SK-N-SH (cell line): ENCODE data around the gene RNF168. TPM values are rescaled to one million over a fixed set of nuclear protein-coding genes. Genes with fewer than 3 reads are reported as not detected.

Experiments
- CTCF ChIA-PET: fragments of 300-600, 350-600 bp; formaldehyde crosslinking; extraction: SDS; loops from one replicate; lab custom pipeline; 2021; lab: Yijun Ruan, JAX
- POLR2A ChIA-PET: fragments of 350-600 bp; sonication (Branson Sonifier 250); formaldehyde crosslinking; extraction: SDS; loops from one replicate; lab custom pipeline; 2020; ENCODE audit warnings: antibody characterized with exemption, inconsistent platforms; lab: Yijun Ruan, JAX
- DNase-seq: peaks from one replicate; pipeline ENCODE4 v3.0.0; 2012
- H2AFZ ChIP-seq: fragments of 200-600 bp; sonication (generic); 2 replicates; pipeline ENCODE4 v1.8.1; 2016; ENCODE audit warnings: antibody characterized with exemption, mild to moderate bottlenecking, low read depth
- H3F3A ChIP-seq: fragments of 200-600 bp; sonication (generic); replicated peaks from 2 replicates; pipeline ENCODE3; 2016; ENCODE audit warnings: antibody characterized with exemption, mild to moderate bottlenecking; ENCODE audit not compliant: insufficient read depth
- H3K27ac ChIP-seq, 2 experiments: fragments of 200-500 bp in 1 of 2; fragments of 200-600 bp in 1 of 2; sonication (Bioruptor generic) in 1 of 2; sonication (generic), shearing (Covaris generic) in 1 of 2; 2 replicates each; pipeline versions ENCODE4 v1.5.1 to v1.6.1; 2014 to 2016; ENCODE audit warnings: low read depth in 2 of 2, inconsistent platforms in 1 of 2, low read length in 1 of 2, mild to moderate bottlenecking in 1 of 2, mixed read lengths in 1 of 2
- H3K27me3 ChIP-seq: fragments of 200-600 bp; sonication (generic), shearing (Covaris generic); 2 replicates; pipeline ENCODE4 v1.6.1; 2016; ENCODE audit warnings: mixed run types; ENCODE audit not compliant: insufficient read depth
- H3K36me3 ChIP-seq, 2 experiments: fragments of 200-500 bp in 1 of 2; fragments of 200-600 bp in 1 of 2; sonication (Bioruptor generic) in 1 of 2; sonication (generic) in 1 of 2; replicated peaks in 1 of 2; 2 replicates each; pipeline versions ENCODE3 to v1.5.1; 2014 to 2016; ENCODE audit warnings: low read length in 1 of 2, mild to moderate bottlenecking in 1 of 2; ENCODE audit not compliant: insufficient read depth in 2 of 2, control insufficient read depth in 1 of 2
- H3K4me1 ChIP-seq, 2 experiments: fragments of 200-500 bp in 1 of 2; fragments of 200-600 bp in 1 of 2; sonication (Bioruptor generic) in 1 of 2; sonication (generic), shearing (Covaris generic) in 1 of 2; 2 replicates each; pipeline versions ENCODE4 v1.5.1 to v1.6.1; 2014 to 2016; ENCODE audit warnings: low read depth in 1 of 2, low read length in 1 of 2, mixed run types in 1 of 2; ENCODE audit not compliant: insufficient read depth in 2 of 2, control insufficient read depth in 1 of 2
- H3K4me2 ChIP-seq: fragments of 200-600 bp; sonication (generic), shearing (Covaris generic); 2 replicates; pipeline ENCODE4 v1.6.1; 2017; ENCODE audit warnings: mixed run types
- H3K4me3 ChIP-seq, 2 experiments: fragments of 200-500 bp in 1 of 2; fragments of 200-600 bp in 1 of 2; sonication (Bioruptor generic) in 1 of 2; sonication (generic), shearing (Covaris generic) in 1 of 2; 2 replicates each; pipeline versions ENCODE4 v1.5.1 to v1.8.1; 2014 to 2016; ENCODE audit warnings: low read depth in 2 of 2, inconsistent platforms in 1 of 2, low read length in 1 of 2, mild to moderate bottlenecking in 1 of 2, mixed read lengths in 1 of 2, moderate library complexity in 1 of 2
- H3K79me2 ChIP-seq: fragments of 200-600 bp; sonication (generic); 2 replicates; pipeline ENCODE4 v1.8.1; 2017; ENCODE audit warnings: mild to moderate bottlenecking; ENCODE audit not compliant: insufficient read depth
- H3K9ac ChIP-seq: fragments of 200-600 bp; sonication (generic); 2 replicates; pipeline ENCODE4 v1.6.1; 2017; ENCODE audit warnings: mixed run types
- H3K9me2 ChIP-seq: fragments of 200-600 bp; sonication (generic); 2 replicates; pipeline ENCODE4 v1.6.1; 2017; ENCODE audit warnings: mixed run types
- H3K9me3 ChIP-seq: fragments of 200-600 bp; sonication (generic); 2 replicates; pipeline ENCODE4 v1.6.1; 2017; ENCODE audit warnings: mixed run types, mild to moderate bottlenecking, moderate library complexity
- H4K20me1 ChIP-seq: fragments of 200-600 bp; sonication (generic); 2 replicates; pipeline ENCODE4 v1.6.1; 2017; ENCODE audit warnings: mild to moderate bottlenecking, mixed run types; ENCODE audit not compliant: insufficient read depth
- ELF1 ChIP-seq: IDR thresholded peaks from 2 replicates; pipeline ENCODE4 v1.4.0; 2012
- EP300 ChIP-seq, 2 experiments: IDR thresholded peaks; 2 replicates each; pipeline versions ENCODE4 v1.4.0 to v1.6.1; 2012; ENCODE audit warnings: borderline replicate concordance in 1 of 2, low read depth in 1 of 2, low read length in 1 of 2
- GATA2 ChIP-seq: sonication (generic); formaldehyde crosslinking; IDR thresholded peaks from 2 replicates; pipeline ENCODE4 v1.5.0; 2020; ENCODE audit warnings: mild to moderate bottlenecking, missing genetic modification reagents
- JUND ChIP-seq: IDR thresholded peaks from 2 replicates; pipeline ENCODE4 v1.4.0; 2012
- MEF2A ChIP-seq: IDR thresholded peaks from 2 replicates; pipeline ENCODE4 v1.4.0; 2012; ENCODE audit warnings: low read depth, borderline replicate concordance
- NRF1 ChIP-seq: IDR thresholded peaks from 2 replicates; pipeline ENCODE4 v1.6.1; 2012; ENCODE audit warnings: low read depth, mild to moderate bottlenecking, low read length
- RAD21 ChIP-seq: IDR thresholded peaks from 2 replicates; pipeline ENCODE4 v1.6.1; 2012; ENCODE audit warnings: mild to moderate bottlenecking, low read length
- TAF1 ChIP-seq: IDR thresholded peaks from 2 replicates; pipeline ENCODE4 v1.6.1; 2012; ENCODE audit warnings: low read depth, mild to moderate bottlenecking, low read length, moderate library complexity, borderline replicate concordance
- TCF12 ChIP-seq: IDR thresholded peaks from 2 replicates; pipeline ENCODE4 v1.4.0; 2012
- WGBS: methylation state at CpG from one replicate; pipeline ENCODE4 v1.1.6; 2017; ENCODE audit warnings: low lambda C conversion rate; 5-methylcytosine and 5-hydroxymethylcytosine counted together
- polyA plus RNA-seq, 3 experiments: library from polyadenylated mRNA; depleted of rRNA; stranded (reverse); fragments of >200 nt; gene quantifications; 2 replicates each; pipeline ENCODE4 v1.2.3, GENCODE V29; 2012
- TF ChIP-seq, protein P1 (sequence below): fragments of 150-350 bp; IDR thresholded peaks from 2 replicates; pipeline ENCODE4 v1.6.1; 2017; ENCODE audit warnings: antibody characterized with exemption, low read length, low read depth, borderline replicate concordance
- TF ChIP-seq, protein P2 (sequence below): fragments of 150-350 bp; IDR thresholded peaks from 2 replicates; pipeline ENCODE4 v1.6.1; 2016; ENCODE audit warnings: mild to moderate bottlenecking, low read depth, low read length
- TF ChIP-seq, protein P3 (sequence below): IDR thresholded peaks from 2 replicates; pipeline ENCODE4 v1.4.0; 2012; ENCODE audit warnings: low read depth, borderline replicate concordance
- TF ChIP-seq, protein P4 (sequence below): fragments of 200-600 bp; sonication (generic); IDR thresholded peaks from 2 replicates; pipeline ENCODE4 v1.6.1; 2017; ENCODE audit warnings: antibody characterized with exemption, mild to moderate bottlenecking, moderate library complexity
- TF ChIP-seq, protein P5 (sequence below): IDR thresholded peaks from 2 replicates; pipeline ENCODE4 v1.6.1; 2012; ENCODE audit warnings: mild to moderate bottlenecking, low read depth, low read length, moderate library complexity

RNF168 gene
- polyA plus RNA-seq, 1 of the 3 experiments (the other 2 are of a cell fraction): 1.9 TPM

DNA sequence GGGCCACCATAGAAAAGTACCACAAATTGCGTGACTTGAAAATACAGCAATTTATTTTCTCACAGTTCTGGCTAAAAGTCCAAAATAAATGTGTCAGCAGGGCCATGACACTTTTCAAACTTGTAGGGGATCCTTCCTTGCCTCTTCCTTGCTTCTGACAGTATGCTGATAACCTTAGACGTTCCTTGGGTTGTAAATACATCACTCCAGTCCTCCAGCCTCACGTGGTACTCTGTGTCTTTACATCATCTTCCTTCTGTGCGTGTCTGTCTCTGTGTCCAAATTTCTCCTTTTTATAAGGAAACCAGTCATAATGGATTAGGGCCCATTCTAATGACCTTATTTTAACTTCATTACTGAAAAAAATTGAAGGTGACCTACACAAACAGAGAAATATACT, 7.4 kb downstream of the RNF168 start:
- Histone ChIP-seq H3K36me3 (peaks cover 0 to 15% of the 10 kb centered on the region in 2 experiments), H3K9me3 (no peaks in the 10 kb centered on the region), H3K9me2 (no peaks in the 10 kb centered on the region), H3K27me3 (no peaks in the 10 kb centered on the region), H4K20me1 (peaks cover 52% of the 10 kb centered on the region), H3K4me3 (no peak overlapping the region), H3K27ac (no peak overlapping the region), H3F3A (no peaks in the 10 kb centered on the region), H2AFZ (no peak overlapping the region), H3K4me2 (no peak overlapping the region), H3K4me1 (peaks cover 0 to 4% of the 10 kb centered on the region in 2 experiments; a peak in 1 of 4 replicates), H3K9ac (no peak overlapping the region), H3K79me2 (peaks cover 100% of the 10 kb centered on the region)
- 91% methylated on average over 4 of the region's 4 CpGs for WGBS
- TF ChIP-seq, protein P1, sequence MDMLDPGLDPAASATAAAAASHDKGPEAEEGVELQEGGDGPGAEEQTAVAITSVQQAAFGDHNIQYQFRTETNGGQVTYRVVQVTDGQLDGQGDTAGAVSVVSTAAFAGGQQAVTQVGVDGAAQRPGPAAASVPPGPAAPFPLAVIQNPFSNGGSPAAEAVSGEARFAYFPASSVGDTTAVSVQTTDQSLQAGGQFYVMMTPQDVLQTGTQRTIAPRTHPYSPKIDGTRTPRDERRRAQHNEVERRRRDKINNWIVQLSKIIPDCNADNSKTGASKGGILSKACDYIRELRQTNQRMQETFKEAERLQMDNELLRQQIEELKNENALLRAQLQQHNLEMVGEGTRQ: no peak
- TF ChIP-seq ELF1: no peak
- TF ChIP-seq NRF1: no peak
- TF ChIP-seq JUND: no peak
- no peak for TF ChIP-seq RAD21
- TF ChIP-seq, protein P2, sequence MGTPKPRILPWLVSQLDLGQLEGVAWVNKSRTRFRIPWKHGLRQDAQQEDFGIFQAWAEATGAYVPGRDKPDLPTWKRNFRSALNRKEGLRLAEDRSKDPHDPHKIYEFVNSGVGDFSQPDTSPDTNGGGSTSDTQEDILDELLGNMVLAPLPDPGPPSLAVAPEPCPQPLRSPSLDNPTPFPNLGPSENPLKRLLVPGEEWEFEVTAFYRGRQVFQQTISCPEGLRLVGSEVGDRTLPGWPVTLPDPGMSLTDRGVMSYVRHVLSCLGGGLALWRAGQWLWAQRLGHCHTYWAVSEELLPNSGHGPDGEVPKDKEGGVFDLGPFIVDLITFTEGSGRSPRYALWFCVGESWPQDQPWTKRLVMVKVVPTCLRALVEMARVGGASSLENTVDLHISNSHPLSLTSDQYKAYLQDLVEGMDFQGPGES: no peak
- no peak for TF ChIP-seq GATA2 (CRISPR knock-in tag)
- TF ChIP-seq, protein P3, sequence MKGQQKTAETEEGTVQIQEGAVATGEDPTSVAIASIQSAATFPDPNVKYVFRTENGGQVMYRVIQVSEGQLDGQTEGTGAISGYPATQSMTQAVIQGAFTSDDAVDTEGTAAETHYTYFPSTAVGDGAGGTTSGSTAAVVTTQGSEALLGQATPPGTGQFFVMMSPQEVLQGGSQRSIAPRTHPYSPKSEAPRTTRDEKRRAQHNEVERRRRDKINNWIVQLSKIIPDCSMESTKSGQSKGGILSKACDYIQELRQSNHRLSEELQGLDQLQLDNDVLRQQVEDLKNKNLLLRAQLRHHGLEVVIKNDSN: no peak
- no peak for DNase-seq
- ChIA-PET CTCF (no interaction called here), POLR2A (no interaction called here)

DNA sequence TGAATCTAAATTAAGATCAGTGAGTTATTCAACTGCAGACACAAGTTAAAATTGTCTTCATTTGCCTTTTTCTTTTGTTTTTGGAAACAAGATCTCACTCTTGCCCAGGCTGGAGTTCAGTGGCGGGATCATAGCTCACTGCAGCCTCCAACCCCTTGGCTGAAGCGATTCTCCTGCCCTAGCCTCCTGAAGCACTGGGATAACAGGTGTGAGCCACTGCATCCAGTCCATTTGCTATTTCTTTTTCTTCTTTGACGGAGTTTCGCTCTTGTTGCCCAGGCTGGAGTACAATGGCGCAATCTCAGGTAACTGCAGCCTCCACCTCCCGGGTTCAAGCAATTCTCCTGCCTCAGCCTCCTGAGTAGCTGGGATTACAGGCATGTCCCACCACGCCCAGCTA, 10.3 kb downstream of the RNF168 start:
- H2AFZ ChIP-seq: no peak overlapping the region
- CTCF ChIA-PET: interaction anchor here (0.7 to 0.8 kb wide), 2 partner anchors 205 to 571 kb away, joined by 3 read pairs; partner anchors contain the start of gene PCYT1A
- no peak overlapping the region for H3K4me2 ChIP-seq
- DNase-seq: no peak
- no peak overlapping the region for H3K9ac ChIP-seq
- no peaks in the 10 kb centered on the region for H3K27me3 ChIP-seq
- no peaks in the 10 kb centered on the region for H3F3A ChIP-seq
- POLR2A ChIA-PET: no interaction called here
- H3K4me1 ChIP-seq: no peaks in the 10 kb centered on the region
- H3K27ac ChIP-seq: no peak overlapping the region
- H3K79me2 ChIP-seq: peaks cover 100% of the 10 kb centered on the region
- H3K9me2 ChIP-seq: no peaks in the 10 kb centered on the region
- H4K20me1 ChIP-seq: peaks cover 43% of the 10 kb centered on the region
- no peak overlapping the region for H3K4me3 ChIP-seq
- WGBS: 99% methylated on average over 7 of the region's 7 CpGs
- H3K36me3 ChIP-seq: peaks cover 0 to 15% of the 10 kb centered on the region in 2 experiments
- no peak for TF ChIP-seq TAF1
- TF ChIP-seq MEF2A: no peak
- TF ChIP-seq, protein P4, sequence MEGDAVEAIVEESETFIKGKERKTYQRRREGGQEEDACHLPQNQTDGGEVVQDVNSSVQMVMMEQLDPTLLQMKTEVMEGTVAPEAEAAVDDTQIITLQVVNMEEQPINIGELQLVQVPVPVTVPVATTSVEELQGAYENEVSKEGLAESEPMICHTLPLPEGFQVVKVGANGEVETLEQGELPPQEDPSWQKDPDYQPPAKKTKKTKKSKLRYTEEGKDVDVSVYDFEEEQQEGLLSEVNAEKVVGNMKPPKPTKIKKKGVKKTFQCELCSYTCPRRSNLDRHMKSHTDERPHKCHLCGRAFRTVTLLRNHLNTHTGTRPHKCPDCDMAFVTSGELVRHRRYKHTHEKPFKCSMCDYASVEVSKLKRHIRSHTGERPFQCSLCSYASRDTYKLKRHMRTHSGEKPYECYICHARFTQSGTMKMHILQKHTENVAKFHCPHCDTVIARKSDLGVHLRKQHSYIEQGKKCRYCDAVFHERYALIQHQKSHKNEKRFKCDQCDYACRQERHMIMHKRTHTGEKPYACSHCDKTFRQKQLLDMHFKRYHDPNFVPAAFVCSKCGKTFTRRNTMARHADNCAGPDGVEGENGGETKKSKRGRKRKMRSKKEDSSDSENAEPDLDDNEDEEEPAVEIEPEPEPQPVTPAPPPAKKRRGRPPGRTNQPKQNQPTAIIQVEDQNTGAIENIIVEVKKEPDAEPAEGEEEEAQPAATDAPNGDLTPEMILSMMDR: no peak
- TF ChIP-seq TCF12: no peak
- TF ChIP-seq RAD21: no peak
- TF ChIP-seq, protein P5, sequence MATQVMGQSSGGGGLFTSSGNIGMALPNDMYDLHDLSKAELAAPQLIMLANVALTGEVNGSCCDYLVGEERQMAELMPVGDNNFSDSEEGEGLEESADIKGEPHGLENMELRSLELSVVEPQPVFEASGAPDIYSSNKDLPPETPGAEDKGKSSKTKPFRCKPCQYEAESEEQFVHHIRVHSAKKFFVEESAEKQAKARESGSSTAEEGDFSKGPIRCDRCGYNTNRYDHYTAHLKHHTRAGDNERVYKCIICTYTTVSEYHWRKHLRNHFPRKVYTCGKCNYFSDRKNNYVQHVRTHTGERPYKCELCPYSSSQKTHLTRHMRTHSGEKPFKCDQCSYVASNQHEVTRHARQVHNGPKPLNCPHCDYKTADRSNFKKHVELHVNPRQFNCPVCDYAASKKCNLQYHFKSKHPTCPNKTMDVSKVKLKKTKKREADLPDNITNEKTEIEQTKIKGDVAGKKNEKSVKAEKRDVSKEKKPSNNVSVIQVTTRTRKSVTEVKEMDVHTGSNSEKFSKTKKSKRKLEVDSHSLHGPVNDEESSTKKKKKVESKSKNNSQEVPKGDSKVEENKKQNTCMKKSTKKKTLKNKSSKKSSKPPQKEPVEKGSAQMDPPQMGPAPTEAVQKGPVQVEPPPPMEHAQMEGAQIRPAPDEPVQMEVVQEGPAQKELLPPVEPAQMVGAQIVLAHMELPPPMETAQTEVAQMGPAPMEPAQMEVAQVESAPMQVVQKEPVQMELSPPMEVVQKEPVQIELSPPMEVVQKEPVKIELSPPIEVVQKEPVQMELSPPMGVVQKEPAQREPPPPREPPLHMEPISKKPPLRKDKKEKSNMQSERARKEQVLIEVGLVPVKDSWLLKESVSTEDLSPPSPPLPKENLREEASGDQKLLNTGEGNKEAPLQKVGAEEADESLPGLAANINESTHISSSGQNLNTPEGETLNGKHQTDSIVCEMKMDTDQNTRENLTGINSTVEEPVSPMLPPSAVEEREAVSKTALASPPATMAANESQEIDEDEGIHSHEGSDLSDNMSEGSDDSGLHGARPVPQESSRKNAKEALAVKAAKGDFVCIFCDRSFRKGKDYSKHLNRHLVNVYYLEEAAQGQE: no peak
- TF ChIP-seq NRF1: no peak
- no peak for TF ChIP-seq EP300 (IDR thresholded peaks at IDR 0.05; ENCODE audit: borderline replicate concordance in 1 of 2, low read depth in 1 of 2, low read length in 1 of 2)
- H3K9me3 ChIP-seq: no peaks in the 10 kb centered on the region
